GM19397 (cell line): ENCODE data around the gene KRT9.
"Not testable (repeated sequence)": the region's sequence is repeated elsewhere in the genome, so short reads cannot be mapped to it uniquely, and the experiment has no call there.

Source experiments
- ATAC-seq: cut with Tn5 transposase; IDR thresholded peaks from one replicate; pipeline ENCODE4 v1.9.1; 2021; ENCODE audit warnings: mild to moderate bottlenecking, moderate library complexity; ENCODE audit not compliant: unreplicated experiment

KRT9 gene

GRCh38 chr17:41571561-41572434 lies at the start of gene KRT9:
KRT9 (minus strand) TSS chr17:41572059; CDS start chr17:41571992, 67 bp downstream.
- no peak for ATAC-seq

- not testable (repeated sequence) for ATAC-seq
These were observed 49.6 kb upstream of the KRT9 start for GRCh38 chr17:41621435-41621817.

GRCh38 chr17:41620583-41621434 lies 49.0 kb upstream of the KRT9 start:
- no peak for ATAC-seq

GRCh38 chr17:41619927-41620582 lies 48.2 kb upstream of the KRT9 start:
- not testable (repeated sequence) for ATAC-seq

GRCh38 chr17:41619036-41619926 lies 47.4 kb upstream of the KRT9 start:
- no peak for ATAC-seq

- ATAC-seq, result no peak
These were observed 46.6 kb upstream of the KRT9 start for GRCh38 chr17:41618341-41619035.

GRCh38 chr17:41617698-41618097 lies 45.8 kb upstream of the KRT9 start:
- no peak for ATAC-seq

GRCh38 chr17:41617136-41617535 lies 45.3 kb upstream of the KRT9 start:
- no peak for ATAC-seq

GRCh38 chr17:41616486-41616885 lies 44.6 kb upstream of the KRT9 start:
- not testable (repeated sequence) for ATAC-seq

GRCh38 chr17:41615454-41615853 lies 43.6 kb upstream of the KRT9 start:
- no peak for ATAC-seq

- ATAC-seq, result not testable (repeated sequence)
These were observed 42.9 kb upstream of the KRT9 start for GRCh38 chr17:41614767-41615166.

GRCh38 chr17:41614098-41614497 lies 42.2 kb upstream of the KRT9 start:
- no peak for ATAC-seq

- no peak for ATAC-seq
These were observed 41.6 kb upstream of the KRT9 start for GRCh38 chr17:41613277-41614082.

- ATAC-seq, result not testable (repeated sequence)
These were observed 40.7 kb upstream of the KRT9 start, which contains the start of gene KRT16 for GRCh38 chr17:41612376-41613160. KRT16 (minus strand) TSS chr17:41612767; CDS start chr17:41612688, 79 bp downstream.

- ATAC-seq, result no peak
These were observed 39.2 kb upstream of the KRT9 start for GRCh38 chr17:41610965-41611640.

- not testable (repeated sequence) for ATAC-seq
These were observed 38.2 kb upstream of the KRT9 start for GRCh38 chr17:41610061-41610517.

- ATAC-seq, result not testable (repeated sequence)
These were observed 35.1 kb upstream of the KRT9 start for GRCh38 chr17:41606930-41607329.
